Spleen (tissue), 7 donors: ENCODE measurements around the gene CLDN18.

Experiments used
- POLR2A ChIP-seq, 3 donors: fragments of 450-650 bp; IDR thresholded peaks; one replicate each; pipeline ENCODE4 v1.5.1; 2017; ENCODE audit warnings: antibody characterized with exemption in 3 of 3, mild to moderate bottlenecking in 1 of 3
- TF ChIP-seq, protein P1 (sequence below), 11 experiments: fragments of 200-600 bp in 7 of 11; fragments of 450-650 bp in 4 of 11; sonication (generic) in 4 of 11; IDR thresholded peaks in 8 of 11; conservative IDR thresholded peaks in 3 of 11; 1 replicate in 7 of 11; 2 replicates in 4 of 11; pipeline versions ENCODE4 v1.4.0 to v1.8.0; 2016 to 2021; ENCODE audit warnings: antibody characterized with exemption in 11 of 11, inconsistent platforms in 4 of 11, mild to moderate bottlenecking in 1 of 11
- donor health status: DM: no; HTN: no; CAD: no; lungs with moderate emphysema.
- donor health status: DM: no; HTN: no; CAD: no.
- donor health status: DM: no; HTN: no; CAD: no.

DNA sequence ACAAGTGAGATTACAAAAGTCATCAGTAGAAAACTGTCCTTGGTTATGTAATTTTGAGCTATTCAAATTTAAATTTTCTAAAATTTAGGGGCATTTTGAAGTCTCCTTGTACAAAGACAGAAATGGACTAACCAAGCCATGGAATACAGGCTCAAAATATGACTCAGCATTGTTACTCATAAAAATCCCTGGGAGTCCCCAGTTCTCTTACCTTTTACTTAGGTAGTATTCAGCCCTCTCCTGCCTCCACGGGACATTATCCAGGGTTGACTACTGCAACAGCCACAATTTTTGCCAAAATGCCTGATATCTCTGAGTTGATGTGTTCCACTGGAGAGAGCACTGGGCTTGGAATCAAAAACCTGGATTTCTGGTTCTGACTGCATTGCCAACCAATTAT, 25.0 kb downstream of the CLDN18 start:
- TF ChIP-seq, protein P1, sequence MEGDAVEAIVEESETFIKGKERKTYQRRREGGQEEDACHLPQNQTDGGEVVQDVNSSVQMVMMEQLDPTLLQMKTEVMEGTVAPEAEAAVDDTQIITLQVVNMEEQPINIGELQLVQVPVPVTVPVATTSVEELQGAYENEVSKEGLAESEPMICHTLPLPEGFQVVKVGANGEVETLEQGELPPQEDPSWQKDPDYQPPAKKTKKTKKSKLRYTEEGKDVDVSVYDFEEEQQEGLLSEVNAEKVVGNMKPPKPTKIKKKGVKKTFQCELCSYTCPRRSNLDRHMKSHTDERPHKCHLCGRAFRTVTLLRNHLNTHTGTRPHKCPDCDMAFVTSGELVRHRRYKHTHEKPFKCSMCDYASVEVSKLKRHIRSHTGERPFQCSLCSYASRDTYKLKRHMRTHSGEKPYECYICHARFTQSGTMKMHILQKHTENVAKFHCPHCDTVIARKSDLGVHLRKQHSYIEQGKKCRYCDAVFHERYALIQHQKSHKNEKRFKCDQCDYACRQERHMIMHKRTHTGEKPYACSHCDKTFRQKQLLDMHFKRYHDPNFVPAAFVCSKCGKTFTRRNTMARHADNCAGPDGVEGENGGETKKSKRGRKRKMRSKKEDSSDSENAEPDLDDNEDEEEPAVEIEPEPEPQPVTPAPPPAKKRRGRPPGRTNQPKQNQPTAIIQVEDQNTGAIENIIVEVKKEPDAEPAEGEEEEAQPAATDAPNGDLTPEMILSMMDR (IDR thresholded peaks at IDR 0.05 in 8 of 11, conservative IDR thresholded peaks at IDR 0.05 in 3 of 11), result no peak
- TF ChIP-seq POLR2A (IDR thresholded peaks at IDR 0.05), result no peak
